ENCODE data around the gene PAX4.
"Not testable (repeated sequence)": the region's sequence is repeated elsewhere in the genome, so short reads cannot be mapped to it uniquely, and the experiment has no call there.

Gene PAX4

GRCh38 chr7:127585044-127585953 lies 32.6 kb downstream of the PAX4 start, which contains the start of gene GCC1:
Gene GCC1, minus strand, starts transcription at chr7:127585596. Its CDS starts 414 bp downstream, at chr7:127585182.
- peak; percentile 92 to 95 for DNase-seq

GRCh38 chr7:127584648-127585043 lies 33.3 kb downstream of the PAX4 start:
- no peak for DNase-seq

- no peak for DNase-seq
Observed at GRCh38 chr7:127582361-127582760, 35.6 kb downstream of the PAX4 start.

- no peak for DNase-seq
Observed at GRCh38 chr7:127581716-127582115, 36.2 kb downstream of the PAX4 start.

DNA sequence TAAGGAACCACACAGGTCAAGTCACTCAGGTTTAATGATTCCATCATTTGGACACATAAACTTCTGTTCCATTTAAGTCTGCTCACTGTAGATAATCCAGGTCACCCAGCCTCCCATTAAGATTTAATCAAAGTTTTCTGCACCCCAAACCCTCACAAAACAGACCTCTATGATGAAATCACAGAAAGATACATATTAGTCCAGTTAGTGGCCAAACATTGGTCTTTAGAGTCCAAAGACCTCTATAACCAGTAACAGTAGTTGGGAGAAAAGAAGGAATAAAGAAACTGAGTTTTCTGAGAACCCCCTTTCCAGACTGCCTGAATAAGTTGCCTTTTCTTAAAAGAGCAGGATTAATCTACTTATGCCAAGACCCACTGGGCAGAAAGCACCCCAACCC lies 37.3 kb downstream of the PAX4 start:
- no peak for DNase-seq

- DNase-seq, result no peak
Observed at GRCh38 chr7:127578711-127579275, 39.1 kb downstream of the PAX4 start.

DNA sequence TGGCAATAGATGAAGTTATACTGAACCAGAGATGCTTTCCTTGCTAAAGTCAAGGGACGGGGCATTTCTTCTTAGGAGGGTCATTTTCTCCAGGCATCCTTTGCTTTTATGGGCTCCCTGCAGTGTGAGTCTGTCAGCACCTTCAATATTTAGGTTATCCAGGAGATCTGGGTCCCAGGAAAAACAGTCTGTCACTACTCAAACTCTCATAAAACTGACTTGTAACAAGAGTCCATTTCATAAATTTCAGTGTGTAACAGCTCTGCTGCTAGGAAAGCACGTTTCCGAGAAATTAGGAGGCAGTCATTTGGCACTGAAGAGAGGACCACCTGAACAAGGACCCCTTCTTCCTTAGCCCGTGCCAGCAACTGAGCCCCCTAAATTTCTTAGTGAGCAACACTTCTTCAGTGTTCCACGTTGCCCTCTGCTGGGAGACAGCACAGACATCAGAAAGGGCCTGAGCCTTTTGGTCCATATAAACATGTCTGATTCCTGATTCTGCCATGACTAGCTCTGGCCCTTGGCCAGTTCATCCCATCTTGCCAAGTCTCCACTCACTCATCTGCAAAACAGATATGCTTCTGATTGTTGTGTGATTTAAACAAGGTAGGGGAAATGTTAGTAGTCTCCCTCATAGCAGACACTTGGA lies 39.8 kb downstream of the PAX4 start:
- DNase-seq, result no peak

DNA sequence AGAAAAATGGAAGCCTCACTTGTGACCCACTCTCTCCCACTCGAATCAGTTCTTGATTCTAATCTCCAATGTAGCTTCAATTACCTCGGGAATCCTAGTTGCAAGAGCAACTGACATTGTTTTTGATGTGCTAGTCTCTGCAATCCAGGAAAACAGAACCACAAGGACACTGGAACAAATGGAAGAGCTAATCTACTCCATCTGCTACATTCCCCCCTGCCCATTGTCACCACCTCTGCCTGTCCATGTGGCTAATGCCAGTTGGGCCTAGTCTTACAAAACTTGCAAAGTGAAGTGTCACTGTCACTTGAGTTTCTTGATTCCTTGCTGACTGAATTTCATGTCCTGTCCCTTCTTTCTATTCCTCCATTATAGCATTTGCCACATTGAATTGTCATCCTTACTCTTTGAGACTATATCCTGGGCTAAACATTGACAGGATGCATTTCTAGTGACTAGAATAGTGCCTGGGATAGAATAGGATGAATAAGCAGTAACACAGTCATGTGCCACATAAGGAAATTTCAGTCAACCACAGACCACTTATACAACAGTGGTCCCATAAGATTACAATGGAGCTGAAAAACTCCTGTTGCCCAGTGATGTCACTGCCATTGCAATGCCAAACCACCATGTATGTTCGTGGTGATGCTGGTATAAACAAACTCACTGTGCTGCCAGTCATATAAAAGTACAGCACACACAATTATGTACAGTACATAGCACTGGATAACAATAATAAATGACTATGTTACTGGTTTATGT lies 46.0 kb downstream of the PAX4 start:
- DNase-seq, result no peak

DNA sequence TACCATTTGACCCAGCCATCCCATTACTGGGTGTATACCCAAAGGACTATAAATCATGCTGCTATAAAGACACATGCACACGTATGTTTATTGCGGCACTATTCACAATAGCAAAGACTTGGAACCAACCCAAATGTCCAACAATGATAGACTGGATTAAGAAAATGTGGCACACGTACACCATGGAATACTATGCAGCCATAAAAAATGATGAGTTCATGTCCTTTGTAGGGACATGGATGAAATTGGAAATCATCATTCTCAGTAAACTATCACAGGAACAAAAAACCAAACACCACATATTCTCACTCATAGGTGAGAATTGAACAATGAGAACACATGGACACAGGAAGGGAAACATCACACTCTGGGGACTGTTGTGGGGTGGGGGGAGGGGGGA lies 49.9 kb downstream of the PAX4 start:
- not testable (repeated sequence) for DNase-seq

GRCh38 chr7:127566242-127566641 lies 51.7 kb downstream of the PAX4 start:
- DNase-seq, result no peak
